ENCODE measurements around the gene TXNDC8. TPM values are rescaled to one million over a fixed set of nuclear protein-coding genes. Genes with fewer than 3 reads are reported as not detected.
"Not testable (repeated sequence)": the region's sequence is repeated elsewhere in the genome, so short reads cannot be mapped to it uniquely, and the experiment has no call there.

TXNDC8 gene
- total RNA-seq (2014; rRNA removed; shearing (Covaris generic)) = not detected in 2 replicates

GRCh38 chr9:110337727-110338126 lies at the start of gene TXNDC8:
Gene TXNDC8 (minus strand): TSS chr9:110337863.
- DNase-seq (ENCODE audit: low spot score) = peak; percentile 5

GRCh38 chr9:110383491-110383890 lies 45.8 kb upstream of the TXNDC8 start:
- no peak for DNase-seq (ENCODE audit: low spot score)

- no peak for DNase-seq (ENCODE audit: low spot score)
Observed at GRCh38 chr9:110382731-110383130, 45.1 kb upstream of the TXNDC8 start.

- no peak for DNase-seq (ENCODE audit: low spot score)
Observed at GRCh38 chr9:110371411-110372007, 33.8 kb upstream of the TXNDC8 start.

GRCh38 chr9:110370315-110370714 lies 32.7 kb upstream of the TXNDC8 start:
- no peak for DNase-seq (ENCODE audit: low spot score)

- DNase-seq (ENCODE audit: low spot score) = no peak
Observed at GRCh38 chr9:110364451-110364850, 26.8 kb upstream of the TXNDC8 start.

GRCh38 chr9:110358992-110359391 lies 21.3 kb upstream of the TXNDC8 start:
- not testable (repeated sequence) for DNase-seq (ENCODE audit: low spot score)

- no peak for DNase-seq (ENCODE audit: low spot score)
Observed at GRCh38 chr9:110357505-110357904, 19.8 kb upstream of the TXNDC8 start.

- no peak for DNase-seq (ENCODE audit: low spot score)
Observed at GRCh38 chr9:110356639-110357395, 19.2 kb upstream of the TXNDC8 start.

GRCh38 chr9:110355911-110356310 lies 18.2 kb upstream of the TXNDC8 start:
- no peak for DNase-seq (ENCODE audit: low spot score)

- peak; percentile 60 for DNase-seq (ENCODE audit: low spot score)
Observed at GRCh38 chr9:110351009-110351467, 13.4 kb upstream of the TXNDC8 start.

GRCh38 chr9:110346325-110346724 lies 8.7 kb upstream of the TXNDC8 start:
- DNase-seq (ENCODE audit: low spot score) = no peak

GRCh38 chr9:110344821-110345220 lies 7.2 kb upstream of the TXNDC8 start:
- no peak for DNase-seq (ENCODE audit: low spot score)

- no peak for DNase-seq (ENCODE audit: low spot score)
Observed at GRCh38 chr9:110343551-110343950, 5.9 kb upstream of the TXNDC8 start.

- peak; percentile 17 for DNase-seq (ENCODE audit: low spot score)
Observed at GRCh38 chr9:110340306-110340705, 2.6 kb upstream of the TXNDC8 start.

GRCh38 chr9:110338143-110338542 lies 480 bp upstream of the TXNDC8 start:
- DNase-seq (ENCODE audit: low spot score) = no peak

- DNase-seq (ENCODE audit: low spot score) = no peak
Observed at GRCh38 chr9:110336363-110336762, 1.3 kb downstream of the TXNDC8 start.

- no peak for DNase-seq (ENCODE audit: low spot score)
Observed at GRCh38 chr9:110334871-110335270, 2.8 kb downstream of the TXNDC8 start.

GRCh38 chr9:110334183-110334582 lies 3.5 kb downstream of the TXNDC8 start:
- no peak for DNase-seq (ENCODE audit: low spot score)

GRCh38 chr9:110332766-110333165 lies 4.9 kb downstream of the TXNDC8 start:
- no peak for DNase-seq (ENCODE audit: low spot score)

- DNase-seq (ENCODE audit: low spot score) = no peak
Observed at GRCh38 chr9:110330484-110331105, 7.1 kb downstream of the TXNDC8 start.

- DNase-seq (ENCODE audit: low spot score) = no peak
Observed at GRCh38 chr9:110329639-110330230, 7.9 kb downstream of the TXNDC8 start.
